IMR-90 (cell line): ENCODE results near the gene SYTL3. TPM values are rescaled to one million over a fixed set of nuclear protein-coding genes. Genes with fewer than 3 reads are reported as not detected.

ENCODE experiments used
- ATAC-seq: fragments of 200-7000 bp; cut with Tn5 transposase; 2 replicates; pipeline ENCODE4 v1.9.1; 2020; ENCODE audit warnings: low read depth, mild to moderate bottlenecking, moderate library complexity
- BruUV-seq: library from RNA; stranded (reverse); fragments of 400-500 nt; replicated peaks from 2 replicates; lab custom pipeline; 2021; lab: Mats Ljungman, UMichigan
- CTCF ChIA-PET: fragments of 300-600 bp; formaldehyde crosslinking; extraction: SDS; loops from one replicate; lab custom pipeline; 2021; ENCODE audit warnings: antibody characterized with exemption; lab: Yijun Ruan, JAX
- POLR2A ChIA-PET: fragments of 300-600 bp; sonication (Branson Sonifier 250); formaldehyde crosslinking; loops from one replicate; lab custom pipeline; 2022; ENCODE audit warnings: antibody characterized with exemption; ENCODE audit not compliant: unreplicated experiment; lab: Charles Lee
- DNase-seq: peaks from one replicate; pipeline ENCODE4 v3.0.0; 2013
- H2AFZ ChIP-seq: replicated peaks from 2 replicates; pipeline ENCODE3; 2013; ENCODE audit warnings: low read length, mild to moderate bottlenecking; ENCODE audit not compliant: poor library complexity
- H2AK5ac ChIP-seq: 2 replicates; pipeline ENCODE4 v1.6.1; 2013; ENCODE audit warnings: low read depth, low read length, inconsistent platforms
- H2AK9ac ChIP-seq: replicated peaks from 2 replicates; pipeline ENCODE3; 2013; ENCODE audit warnings: mild to moderate bottlenecking, low read depth, low read length, moderate library complexity; ENCODE audit not compliant: poor library complexity
- H2BK120ac ChIP-seq: 2 replicates; pipeline ENCODE4 v1.6.1; 2013; ENCODE audit warnings: low read depth, low read length, inconsistent platforms
- H2BK15ac ChIP-seq: 3 replicates; pipeline ENCODE4 v1.6.1; 2013; ENCODE audit warnings: low read depth, low read length, inconsistent platforms
- H2BK20ac ChIP-seq: 2 replicates; pipeline ENCODE4 v1.6.1; 2013; ENCODE audit warnings: low read depth, mild to moderate bottlenecking, inconsistent platforms, low read length, moderate library complexity
- H2BK5ac ChIP-seq: 2 replicates; pipeline ENCODE4 v1.6.1; 2013; ENCODE audit warnings: mild to moderate bottlenecking, low read depth, low read length, inconsistent platforms; ENCODE audit not compliant: poor library complexity, severe bottlenecking
- H3K14ac ChIP-seq: replicated peaks from 2 replicates; pipeline ENCODE4 v1.6.1; 2013; ENCODE audit warnings: low read depth, low read length, inconsistent platforms
- H3K18ac ChIP-seq: 2 replicates; pipeline ENCODE4 v1.6.1; 2013; ENCODE audit warnings: low read depth, low read length, control low read depth
- H3K23ac ChIP-seq: 2 replicates; pipeline ENCODE4 v1.6.1; 2013; ENCODE audit warnings: low read depth, low read length, inconsistent platforms
- H3K27ac ChIP-seq: 2 replicates; pipeline ENCODE4 v1.5.1; 2013; ENCODE audit warnings: mild to moderate bottlenecking, control low read depth, low read length; ENCODE audit not compliant: insufficient read depth
- H3K27me3 ChIP-seq: 2 replicates; pipeline ENCODE4 v1.6.1; 2013; ENCODE audit warnings: low read length; ENCODE audit not compliant: control insufficient read depth, insufficient read depth
- H3K36me3 ChIP-seq: 2 replicates; pipeline ENCODE4 v1.6.1; 2013; ENCODE audit warnings: low read length, mixed read lengths; ENCODE audit not compliant: control insufficient read depth, insufficient read depth
- H3K4ac ChIP-seq: 2 replicates; pipeline ENCODE4 v1.6.1; 2013; ENCODE audit warnings: low read depth, low read length, inconsistent platforms
- H3K4me1 ChIP-seq: 2 replicates; pipeline ENCODE4 v1.6.1; 2013; ENCODE audit warnings: low read length, mixed read lengths; ENCODE audit not compliant: control insufficient read depth, insufficient read depth
- H3K4me2 ChIP-seq: 2 replicates; pipeline ENCODE4 v1.6.1; 2013; ENCODE audit warnings: low read depth, mild to moderate bottlenecking, control low read depth, low read length, moderate library complexity
- H3K4me3 ChIP-seq: 2 replicates; pipeline ENCODE4 v1.5.1; 2013; ENCODE audit warnings: low read depth, mild to moderate bottlenecking, control low read depth, low read length, moderate library complexity; ENCODE audit not compliant: insufficient read depth
- H3K56ac ChIP-seq: 2 replicates; pipeline ENCODE4 v1.6.1; 2013; ENCODE audit warnings: low read length, inconsistent platforms; ENCODE audit not compliant: insufficient read depth; ENCODE audit errors: extremely low read depth
- H3K79me1 ChIP-seq, 2 experiments: 2 replicates each; pipeline ENCODE4 v1.6.1; 2013; ENCODE audit warnings: low read length in 2 of 2, inconsistent platforms in 1 of 2, low read depth in 1 of 2
- H3K9ac ChIP-seq: 2 replicates; pipeline ENCODE4 v1.6.1; 2013; ENCODE audit warnings: low read depth, low read length, control low read depth
- H3K9me1 ChIP-seq: 2 replicates; pipeline ENCODE4 v1.6.1; 2013; ENCODE audit warnings: low read length, inconsistent platforms; ENCODE audit not compliant: insufficient read depth
- H3K9me3 ChIP-seq: 2 replicates; pipeline ENCODE4 v1.6.1; 2013; ENCODE audit warnings: low read length; ENCODE audit not compliant: control insufficient read depth, insufficient read depth
- H4K20me1 ChIP-seq: 2 replicates; pipeline ENCODE4 v1.6.1; 2013; ENCODE audit warnings: low read length, inconsistent platforms; ENCODE audit not compliant: insufficient read depth
- H4K5ac ChIP-seq: 2 replicates; pipeline ENCODE4 v1.6.1; 2013; ENCODE audit warnings: mild to moderate bottlenecking, low read depth, low read length, control low read depth
- H4K8ac ChIP-seq, 2 experiments: 2 replicates each; pipeline ENCODE4 v1.6.1; 2013; ENCODE audit warnings: low read depth in 2 of 2, low read length in 2 of 2, control low read depth in 1 of 2, inconsistent platforms in 1 of 2
- H4K91ac ChIP-seq: 2 replicates; pipeline ENCODE4 v1.6.1; 2013; ENCODE audit warnings: low read depth, low read length, inconsistent platforms; ENCODE audit not compliant: insufficient read depth
- BHLHE40 ChIP-seq: fragments of 150-350 bp; IDR thresholded peaks from 2 replicates; pipeline ENCODE4 v1.6.1; 2016; ENCODE audit warnings: mild to moderate bottlenecking, low read depth, low read length
- CEBPB ChIP-seq: IDR thresholded peaks from 2 replicates; pipeline ENCODE4 v1.6.1; 2012; ENCODE audit warnings: low read depth, low read length, improper control_type of control experiment
- FOS ChIP-seq: fragments of 150-350 bp; IDR thresholded peaks from 2 replicates; pipeline ENCODE4 v1.6.1; 2016; ENCODE audit warnings: low read depth, low read length
- MAFK ChIP-seq: IDR thresholded peaks from 2 replicates; pipeline ENCODE4 v1.6.1; 2012; ENCODE audit warnings: low read depth, low read length, improper control_type of control experiment
- MXI1 ChIP-seq: IDR thresholded peaks from 2 replicates; pipeline ENCODE4 v1.6.1; 2012; ENCODE audit warnings: low read depth, mild to moderate bottlenecking, low read length, moderate library complexity, borderline replicate concordance
- NFE2L2 ChIP-seq: fragments of 150-350 bp; IDR thresholded peaks from 2 replicates; pipeline ENCODE4 v1.6.1; 2016; ENCODE audit warnings: low read depth, mild to moderate bottlenecking, low read length
- POLR2A ChIP-seq: IDR thresholded peaks from 2 replicates; pipeline ENCODE4 v1.6.1; 2012; ENCODE audit warnings: mild to moderate bottlenecking, low read depth, low read length
- RAD21 ChIP-seq: IDR thresholded peaks from 2 replicates; pipeline ENCODE4 v1.6.1; 2012; ENCODE audit warnings: low read length, improper control_type of control experiment
- WGBS, 2 experiments: methylation state at CpG; one replicate each; pipeline versions ENCODE4 v1.1.5 to v1.1.7; 2013; ENCODE audit warnings: missing lambda C conversion rate in 2 of 2; ENCODE audit not compliant: insufficient read length in 1 of 2; ENCODE audit errors: extremely low coverage in 2 of 2; 5-methylcytosine and 5-hydroxymethylcytosine counted together
- dilution Hi-C: fragments of 300-500 bp; cut with HindIII; formaldehyde crosslinking; loops from one replicate; pipeline ENCODE4 v1.14.3; 2018; ENCODE audit warnings: low sequenced_read_pairs; ENCODE audit not compliant: unreplicated experiment
- in situ Hi-C: fragments of 300-500 bp; cut with MboI; formaldehyde crosslinking; loops from 3 replicates; pipeline ENCODE4 v1.14.3; 2019; ENCODE audit warnings: low sequenced_read_pairs, inconsistent platforms, mixed read lengths
- intact Hi-C: fragments of 100-400 bp; cut with micrococcal nuclease; formaldehyde crosslinking; loops from 2 replicates; pipeline ENCODE4 v1.10.0; 2022
- polyA plus RNA-seq, 3 experiments: library from polyadenylated mRNA; depleted of rRNA; stranded (reverse); fragments of >200 nt; gene quantifications; 2 replicates each; pipeline ENCODE4 v1.2.3, GENCODE V29; 2012; ENCODE audit warnings: low replicate concordance in 1 of 3
- total RNA-seq: library from RNA; depleted of rRNA; stranded (reverse); fragments of >200 nt; gene quantifications from 2 replicates; pipeline ENCODE4 v1.2.3, GENCODE V29; 2012
- TF ChIP-seq, protein P1 (sequence below): fragments of 150-350 bp; IDR thresholded peaks from 2 replicates; pipeline ENCODE4 v1.6.1; 2016; ENCODE audit warnings: low read depth, mild to moderate bottlenecking, low read length, moderate library complexity, borderline replicate concordance
- TF ChIP-seq, protein P2 (sequence below): conservative IDR thresholded peaks from 2 replicates; pipeline ENCODE4 v1.5.1; 2012; ENCODE audit warnings: mild to moderate bottlenecking, low read depth, low read length, improper control_type of control experiment

SYTL3 gene
- total and polyA plus RNA-seq, 2 of the 4 experiments (the other 2 are of a cell fraction): 2.9 to 4.3 TPM

DNA sequence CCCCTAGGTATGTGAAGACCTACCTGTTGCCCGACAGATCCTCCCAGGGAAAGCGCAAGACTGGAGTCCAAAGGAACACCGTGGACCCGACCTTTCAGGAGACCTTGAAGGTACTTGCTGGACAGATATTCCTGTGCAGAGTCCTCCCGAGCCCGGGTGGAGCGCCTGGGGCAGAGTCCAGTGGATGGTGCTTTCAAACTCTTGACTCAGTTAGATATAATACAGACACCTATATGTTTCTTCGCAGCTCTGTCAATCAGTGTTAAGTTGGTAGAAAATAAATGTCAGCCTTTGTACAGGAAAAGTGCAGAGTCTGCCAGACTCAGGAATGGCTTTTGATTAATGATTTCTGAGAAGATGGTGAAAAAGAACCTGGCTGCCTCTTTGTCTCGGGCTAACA is 102.1 kb downstream of the SYTL3 start:
- Histone ChIP-seq H4K91ac (no peak overlapping the region), H2BK5ac (no peak overlapping the region), H2AFZ (no peak overlapping the region), H3K4me3 (no peak overlapping the region), H3K9me1 (no peaks in the 10 kb centered on the region), H4K20me1 (no peaks in the 10 kb centered on the region), H3K56ac (no peak overlapping the region), H4K5ac (no peak overlapping the region), H3K27ac (no peak overlapping the region), H3K4me1 (no peaks in the 10 kb centered on the region; the same call in 1 of the 2 replicates), H3K4me2 (no peak overlapping the region), H4K8ac (no peak overlapping the region), H2BK20ac (no peak overlapping the region), H3K14ac (no peak overlapping the region), H3K23ac (no peak overlapping the region), H2AK5ac (no peak overlapping the region), H2BK15ac (no peak overlapping the region), H2BK120ac (no peak overlapping the region), H3K79me1 (no peaks in the 10 kb centered on the region), H3K27me3 (no peaks in the 10 kb centered on the region), H3K9ac (no peak overlapping the region), H3K18ac (no peak overlapping the region), H3K36me3 (no peaks in the 10 kb centered on the region), H3K4ac (no peak overlapping the region), H3K9me3 (no peaks in the 10 kb centered on the region), H2AK9ac (no peak overlapping the region)
- no peak for TF ChIP-seq BHLHE40
- no peak for TF ChIP-seq NFE2L2
- TF ChIP-seq MXI1: no peak
- TF ChIP-seq, protein P1, sequence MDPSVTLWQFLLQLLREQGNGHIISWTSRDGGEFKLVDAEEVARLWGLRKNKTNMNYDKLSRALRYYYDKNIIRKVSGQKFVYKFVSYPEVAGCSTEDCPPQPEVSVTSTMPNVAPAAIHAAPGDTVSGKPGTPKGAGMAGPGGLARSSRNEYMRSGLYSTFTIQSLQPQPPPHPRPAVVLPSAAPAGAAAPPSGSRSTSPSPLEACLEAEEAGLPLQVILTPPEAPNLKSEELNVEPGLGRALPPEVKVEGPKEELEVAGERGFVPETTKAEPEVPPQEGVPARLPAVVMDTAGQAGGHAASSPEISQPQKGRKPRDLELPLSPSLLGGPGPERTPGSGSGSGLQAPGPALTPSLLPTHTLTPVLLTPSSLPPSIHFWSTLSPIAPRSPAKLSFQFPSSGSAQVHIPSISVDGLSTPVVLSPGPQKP: no peak
- no peak for TF ChIP-seq FOS
- TF ChIP-seq MAFK: no peak
- TF ChIP-seq CEBPB: no peak
- TF ChIP-seq RAD21: no peak
- no peak for TF ChIP-seq POLR2A
- TF ChIP-seq, protein P2, sequence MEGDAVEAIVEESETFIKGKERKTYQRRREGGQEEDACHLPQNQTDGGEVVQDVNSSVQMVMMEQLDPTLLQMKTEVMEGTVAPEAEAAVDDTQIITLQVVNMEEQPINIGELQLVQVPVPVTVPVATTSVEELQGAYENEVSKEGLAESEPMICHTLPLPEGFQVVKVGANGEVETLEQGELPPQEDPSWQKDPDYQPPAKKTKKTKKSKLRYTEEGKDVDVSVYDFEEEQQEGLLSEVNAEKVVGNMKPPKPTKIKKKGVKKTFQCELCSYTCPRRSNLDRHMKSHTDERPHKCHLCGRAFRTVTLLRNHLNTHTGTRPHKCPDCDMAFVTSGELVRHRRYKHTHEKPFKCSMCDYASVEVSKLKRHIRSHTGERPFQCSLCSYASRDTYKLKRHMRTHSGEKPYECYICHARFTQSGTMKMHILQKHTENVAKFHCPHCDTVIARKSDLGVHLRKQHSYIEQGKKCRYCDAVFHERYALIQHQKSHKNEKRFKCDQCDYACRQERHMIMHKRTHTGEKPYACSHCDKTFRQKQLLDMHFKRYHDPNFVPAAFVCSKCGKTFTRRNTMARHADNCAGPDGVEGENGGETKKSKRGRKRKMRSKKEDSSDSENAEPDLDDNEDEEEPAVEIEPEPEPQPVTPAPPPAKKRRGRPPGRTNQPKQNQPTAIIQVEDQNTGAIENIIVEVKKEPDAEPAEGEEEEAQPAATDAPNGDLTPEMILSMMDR: no peak
- BruUV-seq: no TSS peak
- ChIA-PET CTCF (no interaction called here), POLR2A (no interaction called here)
- ATAC-seq (no peak), DNase-seq (no peak)
- dilution Hi-C loops: no loop called here
- WGBS, 2 experiments: no CpG with 5 or more reads among the region's 9 CpGs
- intact Hi-C loops: no loop called here
- in situ Hi-C loops: no loop called here
